ENCODE data around the gene ATP10A.

The ATP10A gene

DNA sequence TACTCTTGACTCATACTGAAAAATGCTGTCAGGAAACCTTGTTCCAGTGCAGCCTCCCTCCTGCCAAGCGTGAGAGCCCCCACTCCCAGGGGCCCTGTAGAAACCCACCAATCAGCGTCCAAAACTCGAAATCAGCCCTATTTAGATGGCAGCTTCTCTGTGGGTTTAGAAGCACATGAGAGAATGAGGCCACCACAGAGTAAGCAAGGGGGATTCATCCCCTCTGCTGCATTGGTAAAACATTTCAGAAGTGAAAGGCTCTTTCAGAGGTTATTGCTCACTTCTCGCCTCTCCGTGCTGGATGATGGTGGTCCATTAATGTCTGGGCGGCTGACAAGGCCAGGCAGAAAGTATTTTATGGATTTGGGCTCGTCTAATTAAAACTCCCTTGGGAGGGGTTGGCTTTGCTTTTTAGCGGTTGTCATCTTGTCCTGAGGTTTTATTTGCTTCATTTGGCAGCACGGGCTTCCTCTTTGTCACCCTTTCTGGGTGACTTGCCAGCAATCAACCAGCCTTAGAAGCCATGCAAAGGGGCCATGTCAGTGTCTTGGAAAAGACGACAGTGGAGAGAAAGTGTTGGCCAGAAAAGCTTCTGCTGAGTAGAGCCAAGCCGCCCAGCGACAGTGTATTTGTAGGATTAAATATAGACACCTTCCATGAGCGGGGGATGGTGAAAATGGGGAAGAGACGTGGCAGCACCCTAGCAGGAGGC lies 145.5 kb downstream of the ATP10A start:
- DNase-seq = no peak

DNA sequence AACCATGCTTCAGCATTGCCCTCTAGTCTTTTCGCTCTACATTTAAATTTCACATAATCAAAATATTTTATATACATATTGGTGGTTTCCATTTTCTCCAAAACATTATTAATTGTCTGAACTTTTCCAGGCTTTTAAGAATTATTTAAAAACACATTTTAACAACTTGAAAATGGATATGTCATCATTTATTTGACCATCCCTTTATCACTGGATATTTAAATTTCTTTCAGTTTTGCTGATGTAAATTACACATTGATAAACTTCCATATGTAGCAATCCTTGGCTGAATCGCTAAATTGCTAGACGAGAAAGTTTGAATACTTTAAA lies 146.0 kb downstream of the ATP10A start:
- no peak for DNase-seq

DNA sequence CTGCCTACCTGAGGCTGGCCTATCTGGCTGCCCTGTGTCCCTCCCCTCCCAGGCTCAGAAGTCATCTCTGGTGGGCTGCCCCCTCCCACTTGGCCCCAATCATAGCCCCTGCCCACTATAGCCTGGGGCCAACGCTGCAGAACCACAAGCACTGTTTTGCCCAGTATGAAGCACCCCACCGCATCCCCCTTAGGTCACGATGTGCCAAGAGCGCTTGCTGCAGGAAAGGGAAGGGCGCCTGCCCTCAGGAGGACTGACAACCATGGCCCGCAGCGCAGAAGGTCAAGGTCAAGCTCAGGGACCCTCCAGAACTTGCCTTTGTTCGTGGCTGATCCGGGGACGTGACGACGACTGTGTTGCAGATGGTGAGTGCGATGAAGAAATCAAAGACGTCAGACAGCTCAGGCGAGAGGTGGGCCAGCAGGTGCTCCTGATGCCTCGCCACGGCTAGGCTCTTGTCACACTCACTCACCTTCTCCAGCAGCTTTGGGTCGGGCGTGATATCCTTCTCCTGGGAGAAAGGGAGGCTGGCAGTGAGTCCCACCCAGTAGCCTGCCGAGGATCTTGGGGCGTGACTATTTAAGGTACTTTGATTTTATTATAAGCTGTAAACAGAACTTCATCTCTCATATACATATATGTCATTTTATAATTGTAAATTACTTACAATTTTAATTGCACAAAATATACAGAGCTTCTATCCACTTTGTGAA lies 146.6 kb downstream of the ATP10A start:
- no peak for DNase-seq

DNA sequence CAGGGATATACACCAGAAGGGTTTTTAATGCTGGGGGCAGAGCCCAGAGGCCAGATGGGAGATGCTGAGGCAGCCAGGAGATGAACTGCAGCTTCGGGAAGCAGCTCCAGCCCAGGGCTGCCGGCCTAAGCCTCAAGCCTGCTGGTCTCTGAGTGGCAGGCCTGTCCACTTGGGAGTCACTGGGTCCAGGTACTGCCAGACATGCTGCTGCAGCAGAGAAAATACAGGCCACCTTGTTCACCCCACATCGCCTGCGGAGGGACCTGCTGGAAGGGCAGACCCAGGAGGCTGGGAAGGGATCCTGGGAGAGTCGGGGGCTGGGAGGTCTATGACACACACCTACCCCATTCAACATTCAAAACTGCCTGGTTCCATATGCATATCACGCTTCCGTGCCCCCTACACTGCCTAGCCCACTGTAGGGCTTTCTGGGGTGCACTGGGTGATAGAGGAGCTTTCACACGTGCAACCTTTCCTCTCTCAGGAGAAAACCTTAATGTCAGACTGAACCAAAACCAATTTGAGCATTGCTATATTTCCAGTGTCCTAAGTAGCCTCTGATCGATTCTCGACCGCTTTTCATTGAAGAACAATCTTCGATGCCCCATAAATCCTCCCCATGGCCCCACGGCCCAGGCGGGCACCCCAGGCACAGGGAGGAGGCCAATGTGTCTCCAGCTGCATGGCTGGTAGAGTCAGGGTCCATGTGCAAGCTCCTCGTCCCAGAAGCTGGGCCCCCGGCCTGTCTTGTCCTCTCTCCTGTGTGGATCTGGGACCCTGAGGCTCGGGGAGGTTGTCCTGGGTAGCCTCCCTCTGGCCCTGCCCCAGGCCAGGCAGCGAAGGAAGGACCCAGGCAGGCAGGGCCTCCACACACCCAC lies 147.4 kb downstream of the ATP10A start:
- no peak for DNase-seq

DNA sequence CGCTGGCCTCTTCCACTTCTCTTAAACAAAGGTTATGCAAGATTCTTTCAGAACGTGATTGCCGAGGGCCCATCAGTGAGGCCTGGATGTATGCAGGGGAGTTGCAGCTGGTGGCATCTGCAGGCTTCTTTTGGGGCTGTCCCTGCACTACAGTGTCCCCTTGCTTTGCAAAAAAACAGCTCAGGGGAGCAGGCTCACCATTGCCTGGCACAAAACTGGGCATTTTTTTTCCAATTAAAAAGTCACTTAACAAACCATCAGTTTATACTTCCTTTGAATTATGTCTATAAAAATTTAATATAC lies 148.6 kb downstream of the ATP10A start:
- DNase-seq = no peak

DNA sequence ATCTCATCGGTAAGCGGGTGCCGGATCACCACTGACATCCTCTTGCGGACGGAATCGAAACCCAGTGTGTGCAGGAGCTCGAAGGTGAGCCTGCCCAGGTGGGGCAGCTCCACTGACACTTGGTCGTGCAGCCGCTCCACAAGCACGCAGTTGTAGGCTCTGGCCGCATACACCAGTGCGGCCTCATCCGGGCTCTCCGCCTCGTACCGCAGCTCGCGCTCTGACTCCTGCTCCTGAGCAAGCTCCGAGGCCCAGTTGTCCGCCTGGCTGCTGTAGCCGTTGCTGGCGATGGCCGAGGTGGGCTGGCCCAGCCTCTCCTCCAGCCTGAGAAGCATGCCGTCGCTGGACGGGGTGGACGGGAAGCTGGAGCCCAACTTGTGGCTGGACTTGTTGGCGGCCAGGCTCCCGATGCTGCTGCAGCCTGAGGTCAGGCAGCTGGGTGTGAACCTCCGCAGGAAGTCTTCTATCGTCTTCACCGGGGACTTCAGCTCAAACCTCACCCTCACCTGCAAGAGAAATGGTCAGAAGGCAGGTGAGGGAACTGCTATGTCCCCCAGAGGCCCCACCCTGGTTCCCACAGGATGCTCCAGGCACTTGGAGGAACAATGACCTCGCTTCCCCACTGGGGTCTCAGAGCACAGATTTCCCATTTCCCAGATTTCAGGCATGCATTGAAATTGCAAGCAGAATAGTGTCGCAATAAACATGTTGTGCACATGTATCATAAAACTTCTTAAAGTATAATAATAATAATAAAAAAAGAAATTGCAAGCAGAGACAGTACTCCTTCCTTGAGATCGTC lies 149.2 kb downstream of the ATP10A start:
- no peak for DNase-seq

DNA sequence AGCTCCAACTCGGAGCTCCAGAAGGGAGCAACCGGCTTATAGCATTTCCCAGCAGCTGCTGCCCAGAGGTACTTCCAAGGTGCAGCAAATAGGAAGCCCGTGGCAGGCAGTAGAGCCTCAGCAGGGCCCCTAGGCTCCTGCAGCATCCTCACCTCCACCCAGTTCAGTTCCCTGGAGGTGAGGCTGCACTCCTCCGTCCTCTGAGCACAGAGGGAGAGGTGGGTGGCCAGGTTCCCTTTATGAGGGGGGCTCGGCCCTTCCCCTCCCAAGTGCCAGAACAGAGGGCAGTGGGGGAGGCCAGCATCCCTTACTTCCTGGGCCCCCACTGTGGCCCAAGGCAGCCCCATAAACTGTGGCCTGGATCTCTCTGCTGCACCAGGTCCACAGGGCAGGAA lies 150.2 kb downstream of the ATP10A start:
- no peak for DNase-seq

DNA sequence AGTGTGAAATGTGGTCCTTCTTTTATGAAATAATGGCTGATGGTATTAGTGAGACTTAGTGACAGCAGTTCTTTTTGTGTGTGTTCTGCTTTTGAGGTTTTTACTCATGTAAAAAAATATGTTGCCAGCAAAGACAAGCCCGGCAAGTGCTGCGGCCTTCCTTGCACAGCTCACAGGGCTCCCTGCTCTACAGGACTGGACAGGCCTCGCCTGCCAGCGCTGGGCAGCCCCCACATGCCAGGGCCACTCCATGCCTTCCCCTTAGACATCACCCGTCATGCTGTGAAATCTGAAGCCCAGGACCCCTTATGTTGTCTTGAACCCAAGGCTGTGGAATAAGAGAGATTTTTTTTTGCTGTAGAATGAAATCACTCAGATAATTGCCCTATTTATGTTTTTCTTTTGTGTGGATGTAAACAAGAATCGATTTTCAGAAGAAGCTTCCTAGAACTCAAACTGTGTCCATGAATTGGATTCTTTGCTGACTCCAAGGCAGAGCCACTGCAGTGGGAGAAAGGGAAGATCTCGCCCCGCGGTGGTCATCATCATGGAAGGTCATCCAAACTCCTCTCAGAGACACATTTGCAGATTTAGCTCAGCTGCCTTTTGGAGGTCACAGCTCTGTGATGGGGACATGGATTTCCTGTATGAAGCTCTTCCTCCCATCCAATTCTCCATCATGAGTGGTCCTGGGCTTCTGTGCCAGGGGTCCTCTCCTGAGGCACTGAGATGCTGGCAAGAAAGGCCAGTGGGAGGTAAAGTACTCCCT lies 150.8 kb downstream of the ATP10A start:
- DNase-seq = no peak

DNA sequence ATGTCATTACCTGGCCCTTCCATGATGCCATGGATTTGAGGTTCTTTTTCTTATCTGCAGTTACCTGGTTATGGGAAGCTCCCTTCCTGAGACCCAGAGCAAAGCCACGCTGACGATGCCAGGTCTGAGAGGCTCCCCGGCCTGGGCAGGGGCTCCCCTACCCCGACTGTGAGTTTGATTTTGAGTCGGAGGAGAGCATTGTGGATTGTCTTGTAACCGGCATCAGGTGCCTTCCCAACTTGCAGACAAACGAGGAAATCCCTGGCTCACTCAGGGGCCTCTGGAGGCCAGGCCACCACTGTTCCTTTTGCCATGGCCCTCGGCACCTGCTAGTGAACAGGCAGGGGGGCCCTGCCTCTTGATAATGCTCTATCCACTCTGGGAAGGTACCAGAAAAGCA lies 151.4 kb downstream of the ATP10A start:
- DNase-seq = no peak

DNA sequence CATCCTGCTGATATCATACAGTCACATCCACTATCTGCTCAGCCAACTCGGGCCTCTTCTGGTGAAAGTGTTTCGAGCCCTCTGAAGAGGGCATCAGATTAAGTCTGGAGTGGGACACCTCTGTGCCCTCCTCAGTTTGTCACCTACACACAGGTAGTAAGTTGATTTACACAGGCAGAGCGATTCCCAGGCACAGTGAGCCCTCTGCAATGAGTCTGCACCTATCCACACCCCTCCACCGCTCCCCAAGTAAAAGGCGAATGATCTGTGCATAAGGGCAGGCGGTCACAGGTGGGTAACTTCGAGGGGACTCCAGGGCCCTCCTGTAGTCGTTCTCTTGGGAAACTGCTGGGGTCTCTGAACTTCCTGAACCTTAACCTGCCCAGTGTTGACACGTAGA lies 152.0 kb downstream of the ATP10A start:
- no peak for DNase-seq

DNA sequence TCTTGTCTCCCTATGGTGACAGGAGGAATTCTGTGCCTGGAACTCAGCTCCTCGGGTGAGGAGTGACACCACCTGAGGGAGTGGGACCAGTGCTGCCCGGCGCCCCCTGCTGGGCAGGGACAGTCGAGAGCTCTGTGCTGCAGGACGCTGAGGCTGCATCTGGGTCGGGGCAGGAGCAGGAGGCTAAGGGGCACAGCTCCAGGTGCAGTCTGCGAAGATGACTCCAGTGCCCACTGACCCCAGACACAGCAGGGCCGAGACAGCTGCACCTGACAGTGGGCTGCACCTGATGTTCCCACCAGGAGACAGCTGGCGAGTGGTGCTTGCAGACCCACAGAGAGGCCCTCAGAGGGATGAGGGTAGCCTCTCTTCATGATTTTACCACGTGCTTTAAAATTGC lies 152.9 kb downstream of the ATP10A start:
- no peak for DNase-seq

DNA sequence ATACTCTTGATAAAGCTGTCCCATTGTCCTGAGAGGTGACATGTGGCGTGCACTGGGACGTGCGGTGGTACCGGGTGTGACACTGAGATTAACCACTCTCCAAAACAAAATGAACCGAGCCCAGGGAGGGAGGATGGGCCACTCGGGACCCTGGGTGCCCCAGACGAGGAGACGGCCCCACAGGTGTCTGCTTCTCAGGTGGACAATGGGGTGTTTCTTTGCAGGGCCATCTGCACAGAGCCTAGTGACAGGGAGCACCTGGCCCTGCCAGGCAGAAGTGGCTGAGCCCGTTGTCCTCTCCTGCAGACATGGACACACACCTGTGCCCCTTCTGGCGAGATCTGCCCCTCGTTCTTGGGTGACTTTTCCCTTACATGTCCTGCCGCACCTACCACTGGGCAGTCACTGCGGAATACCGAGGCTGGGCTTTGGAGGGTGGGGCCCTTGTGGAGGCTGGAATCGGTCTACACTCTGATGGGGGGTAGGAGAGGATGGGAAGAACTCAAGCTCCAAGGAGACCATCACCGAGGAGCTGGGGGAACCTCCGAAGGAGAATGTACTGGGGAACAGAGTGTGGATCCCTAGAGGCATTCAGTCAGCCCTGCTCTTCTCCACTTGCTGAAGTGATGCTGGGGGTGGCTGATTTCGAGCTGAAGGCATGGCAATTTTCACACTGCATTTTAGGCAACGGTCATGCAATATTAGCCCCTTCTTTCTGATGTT lies 153.5 kb downstream of the ATP10A start:
- no peak for DNase-seq

DNA sequence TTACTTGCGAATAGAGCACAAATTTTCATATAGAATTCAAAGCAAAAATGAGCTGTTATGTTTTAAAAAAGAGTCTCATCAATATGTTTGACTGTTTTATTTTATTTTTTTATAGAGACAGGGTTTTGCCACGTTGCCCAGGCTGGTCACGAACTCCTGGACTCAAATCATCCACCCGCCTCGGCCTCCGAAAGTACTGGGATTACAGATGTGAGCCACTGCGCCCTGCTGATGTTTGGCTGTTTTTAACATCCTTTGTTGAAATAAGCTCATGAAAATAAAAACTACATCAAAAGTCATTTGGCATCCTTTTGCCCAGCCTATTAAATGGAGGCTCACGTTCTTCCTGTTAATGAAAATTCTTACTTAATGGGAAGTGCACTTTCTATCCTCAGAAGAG lies 154.7 kb downstream of the ATP10A start:
- no peak for DNase-seq

DNA sequence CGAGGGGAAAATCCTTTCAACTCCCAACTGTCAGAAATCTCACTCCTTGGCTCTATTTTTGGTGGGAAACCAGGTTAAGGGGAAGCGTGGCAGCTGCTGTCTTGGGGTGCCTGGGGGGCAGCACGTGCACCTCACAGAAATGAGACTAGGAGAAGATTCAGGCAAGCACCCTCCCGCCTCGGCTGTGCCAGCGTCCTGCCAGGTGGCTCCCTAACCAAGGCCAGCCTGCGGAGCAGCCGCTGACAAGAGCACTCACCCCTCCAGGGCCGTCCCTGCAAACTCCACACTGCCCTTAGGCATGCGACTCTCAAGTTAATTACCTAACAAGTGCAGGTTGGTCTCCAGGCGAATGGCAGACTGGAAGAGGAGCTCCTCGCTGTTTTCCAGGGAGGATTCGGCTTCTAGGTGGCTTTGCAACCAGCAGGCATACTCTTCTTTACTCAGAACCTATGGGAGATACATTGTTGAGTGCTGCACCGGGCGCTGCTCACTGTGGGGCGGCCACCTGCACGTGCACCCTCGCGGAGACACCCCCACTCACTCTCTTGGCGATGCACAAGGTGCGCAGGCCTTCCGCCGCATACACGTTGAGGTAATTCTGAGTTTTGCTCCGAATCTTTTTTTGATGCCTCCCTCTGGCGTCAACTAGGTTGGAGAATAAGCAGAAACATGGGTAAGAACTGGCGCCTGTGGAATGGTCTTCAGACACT lies 155.3 kb downstream of the ATP10A start:
- no peak for DNase-seq

DNA sequence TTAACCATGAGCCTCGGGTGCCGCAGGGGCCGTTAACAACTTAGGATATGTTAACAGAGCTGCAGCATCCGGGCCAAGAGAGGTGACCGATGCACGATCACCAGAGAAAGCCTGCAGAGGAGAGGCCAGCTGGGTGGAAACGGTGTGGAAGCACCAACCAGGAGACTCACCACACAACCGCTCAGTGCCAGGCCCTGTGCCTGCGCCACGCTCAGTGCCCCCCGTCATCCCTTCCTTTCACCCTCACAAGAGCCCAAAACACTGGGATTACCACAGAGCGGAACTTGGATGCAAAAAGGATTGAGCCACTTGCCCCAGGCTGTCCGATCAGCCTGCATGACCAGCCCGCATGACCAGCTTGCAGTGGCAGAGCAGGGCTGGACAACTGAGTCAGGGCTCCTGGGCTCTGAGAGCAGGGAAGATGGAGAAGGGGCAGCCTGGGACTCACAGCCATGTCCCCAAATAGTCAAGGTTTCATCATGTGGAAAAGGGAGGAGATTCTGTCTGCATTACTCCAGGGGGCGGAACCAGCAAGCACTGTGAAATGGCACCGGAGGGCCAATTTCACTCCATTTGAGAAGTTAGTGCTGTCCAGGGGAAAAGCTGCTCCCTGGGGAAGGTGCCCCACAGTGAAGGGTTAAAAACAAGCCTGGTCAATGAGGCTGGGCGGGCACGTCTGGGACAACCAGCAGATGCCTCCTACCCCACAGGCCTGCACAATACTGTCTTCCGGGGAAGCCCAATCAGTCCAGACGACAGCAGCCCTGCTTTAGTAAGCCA lies 156.8 kb downstream of the ATP10A start:
- DNase-seq = no peak

DNA sequence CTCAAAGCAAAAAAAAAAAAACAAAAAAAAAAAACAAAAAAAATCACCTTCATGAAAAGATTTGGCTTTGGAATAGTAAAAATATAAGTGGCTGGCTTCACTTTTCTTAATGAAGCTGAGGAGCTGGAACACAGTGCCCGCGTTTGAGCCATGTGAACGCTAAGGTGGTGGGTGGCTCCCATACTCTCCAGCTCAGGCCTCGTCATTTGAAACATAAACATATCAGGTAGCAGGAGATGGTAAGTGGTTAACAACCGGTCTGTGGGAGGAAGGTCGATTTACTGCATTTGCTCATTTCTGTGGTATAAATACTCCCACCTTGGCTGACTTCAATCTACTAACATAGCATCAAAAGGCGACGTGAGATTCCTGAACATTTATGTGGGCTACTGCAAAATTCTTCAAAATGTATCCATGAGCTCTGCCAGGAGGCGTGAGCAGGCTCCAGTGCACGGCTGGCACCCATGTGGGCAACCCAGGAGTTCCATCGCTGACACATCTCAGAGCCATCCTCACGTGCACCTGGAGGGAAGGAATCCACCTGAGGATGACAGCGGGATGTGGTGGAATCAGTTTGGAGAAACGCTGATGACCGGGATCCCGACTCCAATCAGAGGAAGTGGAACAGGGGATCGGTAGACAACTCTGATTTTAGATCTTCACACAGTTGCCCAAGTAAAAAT lies 157.6 kb downstream of the ATP10A start:
- DNase-seq = no peak

DNA sequence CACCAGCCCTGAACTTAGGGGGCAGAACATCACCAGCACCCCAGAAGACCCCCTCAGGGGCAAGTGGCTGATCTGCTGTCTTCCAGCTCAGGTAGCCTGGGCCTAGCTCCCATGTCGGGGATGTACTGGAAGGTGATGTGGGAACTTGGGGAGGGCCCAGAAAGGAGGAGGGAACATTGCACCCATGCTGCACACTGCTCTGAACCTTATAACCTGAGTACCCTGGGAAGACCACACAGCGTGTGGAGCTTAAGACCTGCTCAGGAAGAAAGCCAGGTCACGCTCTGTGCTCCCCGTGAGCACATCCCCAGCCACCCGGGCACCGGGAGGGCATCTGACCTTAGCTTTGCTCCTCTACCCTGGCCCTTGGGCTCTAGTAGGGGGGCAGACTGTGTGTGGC lies 159.4 kb downstream of the ATP10A start:
- no peak for DNase-seq

DNA sequence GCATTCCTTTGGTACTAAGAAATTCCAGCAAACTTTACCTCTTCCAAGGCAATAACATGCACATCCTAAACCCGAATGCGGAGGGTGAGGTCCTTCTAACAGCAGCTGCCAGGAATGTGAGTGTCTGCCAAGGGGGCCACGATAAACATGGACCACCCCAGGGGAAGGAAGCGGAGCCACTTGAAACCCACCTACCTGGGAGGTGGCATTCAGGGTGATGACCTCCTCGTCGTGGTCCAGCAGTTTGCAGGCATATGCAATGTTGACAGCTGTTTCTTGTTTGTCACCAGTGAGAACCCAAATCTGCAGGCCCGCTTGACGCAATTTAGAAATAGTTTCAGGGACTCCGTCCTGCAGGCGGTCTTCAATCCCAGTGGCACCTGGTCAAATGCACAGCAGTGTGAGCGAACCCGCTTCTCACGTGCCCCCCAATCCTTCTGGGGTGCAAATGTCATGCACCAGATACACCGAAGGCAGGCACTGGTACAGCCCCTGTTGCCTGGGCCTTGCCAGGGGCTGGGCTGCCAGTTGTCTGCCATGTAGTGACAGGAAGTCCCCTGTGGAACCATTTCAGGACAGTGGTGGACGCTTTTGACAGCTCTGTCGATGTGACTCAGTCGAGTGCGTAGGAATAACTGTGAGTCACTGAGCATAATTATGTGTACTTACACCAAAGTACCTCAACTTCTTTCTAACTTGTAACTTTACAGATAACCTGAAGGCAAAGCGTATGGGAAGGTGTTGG lies 161.2 kb downstream of the ATP10A start:
- DNase-seq = no peak

DNA sequence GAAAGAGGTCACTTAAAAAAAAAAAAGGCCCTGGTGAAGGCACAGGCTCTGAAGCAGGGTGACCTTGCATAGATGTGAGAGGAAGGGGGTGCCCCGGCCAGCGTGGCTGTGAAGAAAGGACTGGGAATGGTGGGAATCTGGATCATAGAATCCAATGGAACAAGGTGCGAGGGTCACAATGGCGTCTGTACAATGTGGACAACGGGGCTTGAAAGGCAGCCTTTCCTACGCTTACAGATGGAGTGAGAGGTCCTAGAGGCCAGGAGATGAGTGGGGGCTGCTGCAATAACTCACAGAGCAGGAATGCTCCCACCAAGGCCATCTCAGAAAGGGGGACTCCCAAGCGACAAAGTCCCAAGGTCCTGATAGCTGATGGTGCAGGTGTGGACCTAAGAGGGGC lies 162.2 kb downstream of the ATP10A start:
- DNase-seq = no peak
